HG03196 (cell line): ENCODE results near the gene PP2D1.
"Not testable (repeated sequence)": the region's sequence is repeated elsewhere in the genome, so short reads cannot be mapped to it uniquely, and the experiment has no call there.

Experiments used
- ATAC-seq: cut with Tn5 transposase; IDR thresholded peaks from one replicate; pipeline ENCODE4 v1.9.1; 2021; ENCODE audit not compliant: unreplicated experiment

PP2D1 gene

GRCh38 chr3:20040548-20041196 lies 28.6 kb upstream of the PP2D1 start:
- ATAC-seq = peak; percentile 39

- peak; percentile 59 for ATAC-seq
These were observed 27.9 kb upstream of the PP2D1 start, which contains the start of gene KAT2B for GRCh38 chr3:20039765-20040547. KAT2B (plus strand) TSS chr3:20040446; CDS start chr3:20040478, 32 bp downstream.

DNA sequence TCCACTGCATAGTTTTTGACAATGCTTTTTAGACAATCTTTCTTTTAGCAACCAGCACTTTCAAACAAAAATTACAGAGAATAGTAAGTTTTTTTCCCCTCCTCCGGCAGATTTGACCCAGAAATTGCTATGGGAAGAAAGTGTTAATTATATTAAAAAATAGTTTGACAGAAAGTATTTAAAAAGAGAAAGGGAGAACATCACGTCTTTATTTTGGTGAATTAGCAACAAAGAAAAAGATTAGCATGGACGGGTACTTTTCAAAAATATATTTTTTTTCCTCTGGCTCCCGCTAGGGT lies 27.4 kb upstream of the PP2D1 start:
- no peak for ATAC-seq

GRCh38 chr3:20038699-20039465 lies 26.8 kb upstream of the PP2D1 start:
- no peak for ATAC-seq

GRCh38 chr3:20037255-20037996 lies 25.4 kb upstream of the PP2D1 start:
- no peak for ATAC-seq

DNA sequence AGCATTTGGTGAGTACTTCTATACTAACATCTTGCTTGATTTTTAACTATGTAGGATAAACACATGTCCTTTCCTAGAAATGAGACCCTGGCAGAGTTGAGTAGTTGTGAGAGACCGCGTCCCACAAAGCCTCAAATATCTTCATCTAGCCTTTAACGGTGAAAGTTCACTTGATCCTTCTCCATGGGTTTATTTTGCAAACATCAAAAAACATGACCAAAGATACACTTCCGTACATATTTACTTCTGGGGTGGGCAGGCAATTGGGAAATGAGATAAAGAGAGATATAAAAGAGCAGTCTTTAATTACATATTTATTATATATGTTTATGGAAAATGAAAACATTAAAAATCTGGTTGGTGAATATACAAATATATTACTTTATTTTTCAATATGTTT lies 23.0 kb upstream of the PP2D1 start:
- ATAC-seq = no peak

GRCh38 chr3:20031939-20032338 lies 19.9 kb upstream of the PP2D1 start:
- not testable (repeated sequence) for ATAC-seq

GRCh38 chr3:20028905-20029331 lies 16.9 kb upstream of the PP2D1 start:
- no peak for ATAC-seq

DNA sequence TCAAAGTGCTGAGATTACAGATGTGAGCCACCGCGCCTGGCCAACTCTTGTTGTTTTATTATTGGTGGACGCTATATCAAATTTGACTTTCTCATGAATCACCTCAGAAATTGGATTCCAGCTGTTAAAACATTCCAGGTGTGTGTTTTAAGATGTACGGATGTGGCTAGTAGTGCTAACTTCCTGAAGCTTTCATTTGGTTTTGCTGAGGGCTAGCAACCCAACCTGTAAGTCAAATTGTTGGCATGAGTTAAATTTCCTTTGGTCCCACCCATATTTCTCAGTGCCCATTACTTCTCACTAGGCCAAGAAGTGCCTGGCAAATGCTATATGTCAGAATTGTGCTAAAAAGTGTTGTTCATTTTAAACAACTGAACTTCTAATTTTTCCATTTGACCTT lies 15.1 kb upstream of the PP2D1 start:
- no peak for ATAC-seq

DNA sequence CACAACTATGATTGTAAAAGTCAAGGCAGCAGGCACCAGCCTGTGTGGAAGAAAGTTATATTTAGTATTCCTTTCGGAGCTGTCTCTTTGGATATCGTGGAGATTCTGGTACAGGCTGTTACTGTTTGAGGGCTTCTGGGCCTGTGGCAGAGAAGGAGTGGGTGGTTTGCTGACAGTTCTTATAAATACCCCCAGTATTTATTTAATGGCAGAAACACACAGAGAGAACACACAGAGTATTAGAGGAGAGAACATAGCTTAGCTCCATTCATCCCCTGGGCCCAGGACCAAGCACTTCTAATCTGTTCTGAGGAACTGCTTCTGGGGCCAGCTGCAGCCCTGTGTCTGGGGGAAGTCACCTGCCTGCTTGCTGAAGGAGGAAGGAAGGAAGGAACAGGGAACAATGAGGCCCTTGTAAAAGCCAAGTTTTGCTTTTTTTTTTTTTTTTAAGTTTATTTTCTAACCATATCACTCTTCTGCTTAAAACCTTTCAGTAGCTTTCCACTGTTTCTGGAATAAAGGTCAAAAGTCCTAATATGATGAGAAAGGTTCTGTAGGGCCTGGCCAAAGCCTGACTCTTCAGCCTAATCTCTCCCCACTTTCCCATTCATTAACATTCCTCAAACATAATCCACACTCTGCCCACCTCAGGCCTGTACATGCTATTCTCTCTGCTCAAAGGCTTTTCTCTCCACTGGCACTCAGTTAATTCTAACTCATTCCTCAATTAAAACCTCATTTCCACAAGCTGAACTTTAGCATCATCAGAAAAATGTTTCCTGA lies 11.8 kb upstream of the PP2D1 start:
- no peak for ATAC-seq

DNA sequence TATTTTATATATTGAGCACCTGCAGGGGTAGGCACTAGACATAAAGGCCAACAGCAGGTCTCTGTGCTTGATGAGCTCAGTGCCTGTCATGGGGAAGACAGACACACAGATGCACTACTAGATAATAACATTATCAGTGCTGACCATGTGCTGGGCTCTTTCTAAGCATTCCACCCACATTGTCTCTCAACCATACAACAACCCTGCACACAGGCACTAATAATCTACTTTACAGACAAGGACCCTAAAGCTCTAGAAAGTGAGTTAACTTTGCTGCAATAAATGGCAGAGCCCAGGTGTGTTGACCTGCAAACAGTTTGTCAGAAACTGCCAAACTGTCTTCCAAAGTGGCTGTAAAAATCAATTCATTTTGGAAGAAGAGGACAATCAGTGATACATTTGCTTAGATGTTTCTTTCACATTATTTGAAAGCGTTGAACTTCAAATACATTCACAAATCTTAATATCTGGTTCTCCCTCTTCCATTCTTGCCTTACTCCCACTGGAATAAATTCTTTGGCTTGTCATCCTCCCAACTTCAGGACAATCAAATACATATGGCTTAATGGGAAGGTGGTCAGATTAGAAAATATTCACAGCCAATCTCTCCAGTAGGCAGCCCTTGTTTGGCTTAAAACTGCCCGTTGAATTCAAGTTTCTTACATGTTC lies 11.0 kb upstream of the PP2D1 start:
- no peak for ATAC-seq

- ATAC-seq = not testable (repeated sequence)
These were observed 4.0 kb upstream of the PP2D1 start for GRCh38 chr3:20016076-20016475.

GRCh38 chr3:20015525-20015924 lies 3.5 kb upstream of the PP2D1 start:
- ATAC-seq = no peak

DNA sequence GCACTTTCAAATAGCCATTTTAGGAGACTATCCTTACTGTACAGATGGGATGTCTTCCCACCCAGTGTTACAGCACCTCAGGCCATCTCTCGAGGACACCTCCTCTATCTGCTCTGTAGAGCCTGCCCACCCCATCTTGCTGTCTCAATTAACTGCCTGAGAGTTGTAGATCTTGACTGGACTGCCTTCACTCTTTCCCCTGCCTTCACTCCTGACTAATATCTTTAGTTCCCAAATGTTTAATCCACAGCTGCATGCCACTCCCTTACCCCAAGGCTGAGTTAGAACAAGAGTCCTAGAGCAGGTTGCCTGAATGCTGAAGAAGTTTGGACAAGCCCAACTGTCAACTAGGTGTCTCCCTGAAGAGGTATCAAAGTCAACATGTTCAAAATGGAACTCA lies 1.3 kb upstream of the PP2D1 start:
- no peak for ATAC-seq

DNA sequence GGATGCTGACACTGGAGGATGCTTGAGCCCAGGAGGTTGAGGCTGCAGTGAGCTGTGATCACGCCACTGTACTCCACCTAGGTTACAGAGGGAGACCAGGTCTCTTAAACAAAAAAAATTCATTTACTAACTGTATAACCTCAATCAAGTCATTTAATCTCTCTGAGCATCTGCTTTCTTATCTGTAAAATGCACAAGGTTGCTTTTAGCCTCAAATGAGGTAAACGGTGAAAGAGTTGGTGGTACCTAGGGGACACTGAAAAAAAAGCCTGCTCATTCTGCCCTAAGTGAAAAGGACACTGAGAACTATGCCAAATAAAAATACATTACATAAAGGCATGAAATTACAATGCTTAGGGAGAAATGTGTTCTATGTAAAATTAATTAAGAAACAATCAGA lies 3.4 kb downstream of the PP2D1 start:
- no peak for ATAC-seq

DNA sequence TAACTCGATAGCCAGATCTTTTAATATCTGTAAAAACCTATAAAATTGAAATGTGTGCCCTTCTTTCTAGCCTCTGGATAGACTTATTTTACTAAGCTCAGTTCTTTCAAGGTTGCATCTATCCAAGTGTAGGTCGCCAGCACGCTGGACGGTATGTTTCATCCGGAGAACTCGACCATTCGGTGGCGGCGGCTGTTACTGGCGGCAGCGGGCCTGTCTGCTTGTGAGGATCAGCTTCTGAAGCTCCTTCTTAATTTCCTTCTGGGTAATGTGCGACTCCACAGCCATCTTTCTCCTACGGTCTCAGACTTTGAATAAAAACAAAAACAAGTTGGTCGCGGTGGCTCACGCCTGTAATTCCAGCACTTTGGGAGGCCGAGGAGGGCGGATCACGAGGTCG lies 4.1 kb downstream of the PP2D1 start:
- no peak for ATAC-seq

DNA sequence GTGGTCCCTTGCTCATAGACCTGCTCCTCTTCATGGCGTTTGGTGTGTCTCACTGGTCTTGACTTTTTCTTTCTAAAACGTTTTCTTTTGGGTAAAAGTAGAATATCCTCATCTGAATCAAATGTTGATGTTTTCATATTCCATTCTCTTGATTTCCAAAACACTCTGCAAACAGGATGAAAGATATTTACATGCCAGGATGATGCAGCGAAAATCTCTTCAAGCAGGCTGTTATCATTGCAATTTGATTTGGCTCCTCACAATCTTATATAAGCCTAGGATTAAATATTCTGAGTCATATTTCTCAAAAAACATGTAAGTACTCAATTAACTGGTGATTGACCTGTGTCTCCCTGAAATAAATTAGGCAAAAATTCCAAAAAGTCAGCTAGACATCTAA lies 10.1 kb downstream of the PP2D1 start:
- no peak for ATAC-seq

DNA sequence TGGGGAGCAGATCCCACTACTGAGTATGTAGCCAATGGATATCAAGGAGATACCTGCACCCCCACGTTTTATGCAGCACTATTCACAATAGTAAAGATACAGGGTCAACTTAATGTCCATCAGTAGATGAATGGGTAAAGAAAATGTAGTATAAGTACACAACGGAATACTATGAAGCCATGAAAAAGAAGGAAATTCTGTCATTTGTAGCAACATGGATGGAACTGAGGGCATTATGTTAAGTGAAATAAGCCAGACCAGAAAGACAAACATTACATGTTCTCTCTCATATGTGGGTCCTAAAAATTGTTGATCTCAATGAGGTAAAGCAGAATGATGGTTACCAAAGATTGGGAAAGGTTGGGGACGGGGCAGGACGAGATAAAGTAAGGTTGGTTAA lies 14.6 kb downstream of the PP2D1 start:
- ATAC-seq = no peak

DNA sequence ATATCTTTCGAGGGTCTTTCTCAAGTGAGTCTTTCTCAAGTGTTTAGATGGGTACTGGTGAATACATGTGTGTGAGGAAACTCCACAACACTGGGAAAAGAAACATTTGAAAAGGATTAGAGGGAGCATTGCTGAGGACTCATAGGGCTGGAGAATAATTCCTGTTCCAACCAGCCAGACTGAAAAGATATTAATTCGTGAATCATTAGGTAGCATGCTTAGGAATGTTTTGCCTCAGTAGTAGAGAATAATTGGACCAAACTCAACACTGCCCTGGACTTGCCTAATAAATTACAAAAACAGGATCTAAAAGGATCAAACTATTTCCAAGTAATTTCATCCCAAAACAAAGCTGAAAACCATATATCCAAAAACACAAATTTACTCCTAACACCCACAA lies 17.3 kb downstream of the PP2D1 start:
- no peak for ATAC-seq

DNA sequence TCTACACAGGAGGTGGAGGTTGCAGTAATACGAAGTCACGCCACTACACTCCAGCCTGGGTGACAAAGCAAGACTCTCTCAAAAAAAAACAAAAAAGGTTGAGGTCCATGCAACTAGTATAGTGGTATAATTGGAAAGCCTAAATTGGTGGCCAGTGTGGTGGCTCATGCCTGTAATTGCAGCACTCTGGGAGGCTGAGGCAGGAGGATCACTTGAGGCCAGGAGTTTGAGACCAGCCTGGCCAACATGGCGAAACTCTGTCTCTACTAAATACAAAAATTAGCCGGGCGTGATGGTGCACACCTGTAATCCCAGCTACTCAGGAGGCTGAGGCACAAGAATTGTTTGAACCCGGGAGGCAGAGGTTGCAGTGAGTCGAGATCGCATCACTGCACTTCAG lies 23.2 kb downstream of the PP2D1 start:
- not testable (repeated sequence) for ATAC-seq
